Right ventricle myocardium inferior (tissue), 1 donor: ENCODE results near the gene WDFY2. TPM values are rescaled to one million over a fixed set of nuclear protein-coding genes. Genes with fewer than 3 reads are reported as not detected.
"Not testable (repeated sequence)": the region's sequence is repeated elsewhere in the genome, so short reads cannot be mapped to it uniquely, and the experiment has no call there.

Source experiments
- ATAC-seq: fragments of 200-7000 bp; cut with Tn5 transposase; one replicate; pipeline ENCODE4 v1.9.1; 2020; ENCODE audit warnings: mild to moderate bottlenecking, moderate library complexity
- DNase-seq: peaks from one replicate; pipeline ENCODE4 v3.0.0; 2021; ENCODE audit errors: missing footprints
- intact Hi-C: fragments of 100-400 bp; cut with DNase I; formaldehyde crosslinking; loops from one replicate; pipeline ENCODE4 v1.11.0; 2022
- long read RNA-seq: library from polyadenylated mRNA; unstranded; transcript quantifications from one replicate; pipeline ENCODE4 v2.0.0, GENCODE V29; 2021
- total RNA-seq: library from RNA; stranded (reverse); fragmentation: NEBNext Ultra II Directional; extraction: Animal tissue kit (Norgen Biotek cat#: 25700); gene quantifications from one replicate; pipeline ENCODE4 v1.2.1, GENCODE V29; 2021
- donor health status: DM: no; HTN: yes; CAD: no; lungs with severe emphysema.

The WDFY2 gene
- 4.7 TPM for total RNA-seq
- long read RNA-seq, full-length matches to known transcripts, result 4 of 7 reads
- long read RNA-seq, partial matches to known transcripts, result 2 of 7 reads
- long read RNA-seq, other reads (novel, unspliced or antisense), result 1 of 7 reads

DNA sequence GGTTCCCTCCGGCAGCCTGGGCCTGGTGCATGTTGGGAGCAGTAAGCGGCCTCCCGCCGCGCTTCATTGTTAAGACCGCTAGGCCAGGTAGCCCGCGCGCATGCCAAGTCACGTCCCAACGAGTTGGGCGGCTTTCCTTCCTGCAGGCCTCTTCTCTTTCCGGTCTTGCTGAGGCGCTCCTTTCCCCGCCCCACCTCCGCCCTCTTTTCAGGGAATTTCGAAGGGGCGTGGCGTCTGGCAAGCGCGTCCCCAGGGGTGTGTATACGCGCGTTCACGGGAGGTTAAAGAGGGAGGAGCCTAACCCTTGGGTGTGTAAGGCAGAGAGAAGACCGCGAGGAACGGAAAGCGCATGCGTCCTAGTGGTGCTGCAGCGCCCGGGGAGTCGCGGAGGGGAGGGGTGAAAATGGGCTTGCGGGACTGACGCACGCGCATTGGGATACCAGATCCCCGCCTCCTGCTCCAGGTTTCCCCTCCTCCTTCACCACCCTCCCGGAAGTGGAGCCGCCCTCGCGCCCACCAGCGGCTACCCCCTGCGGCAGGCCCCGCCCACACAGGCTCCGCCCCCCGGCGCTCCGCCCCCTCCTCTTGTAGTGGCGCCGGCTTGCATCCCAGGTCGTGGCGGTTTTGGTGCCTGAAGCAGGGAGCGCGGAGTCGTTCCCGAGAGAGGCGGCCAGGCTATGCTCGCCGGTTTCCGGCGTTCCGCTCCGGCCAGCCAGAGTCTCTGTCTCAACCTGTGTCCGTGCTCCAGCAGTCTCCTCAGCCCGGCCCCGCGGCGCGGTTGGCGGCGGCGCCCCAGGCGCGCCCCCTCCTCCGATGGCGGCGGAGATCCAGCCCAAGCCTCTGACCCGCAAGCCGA lies at the start of gene WDFY2:
Gene WDFY2 (plus strand): TSS at position 588 of the 856 bp plus-strand sequence. CDS start 226 bp downstream, at position 814.
- ATAC-seq (peak; percentile 96), DNase-seq (peak; percentile 99)
- intact Hi-C loops, result loop anchor here (1.0 to 5.0 kb wide), 3 partner anchors 131 to 218 kb away; partner anchors contain the start of genes DHRS12 and INTS6

DNA sequence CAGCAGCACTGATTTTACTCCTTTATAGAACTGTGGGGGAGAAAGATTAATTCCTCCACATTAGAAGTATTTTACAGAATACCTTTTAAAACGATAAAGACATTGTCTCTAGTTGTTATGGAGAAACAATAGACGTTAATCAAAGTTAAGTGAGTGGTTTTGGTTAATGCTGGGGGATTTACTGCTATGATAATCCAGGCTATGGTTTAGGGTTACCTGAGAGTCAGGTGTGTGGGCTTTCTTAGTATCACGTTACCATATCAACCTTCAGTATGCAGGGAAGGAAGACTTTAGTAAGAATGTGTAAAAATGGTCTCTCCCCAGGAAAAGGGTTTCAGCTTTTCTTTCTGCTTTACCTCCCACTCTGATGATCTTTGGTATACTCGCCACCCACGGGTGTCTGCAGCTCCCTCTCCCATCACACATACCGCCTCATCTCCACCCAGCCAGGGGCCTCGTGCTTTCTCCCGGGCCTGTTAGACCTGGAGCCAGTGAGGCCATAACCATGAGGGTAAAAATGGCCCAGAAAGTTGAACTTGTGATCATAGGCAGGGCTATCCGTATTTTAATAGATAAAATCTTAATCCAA lies 45.6 kb upstream of the WDFY2 start:
- ATAC-seq (no peak), DNase-seq (no peak)
- intact Hi-C loops, result no loop called here

DNA sequence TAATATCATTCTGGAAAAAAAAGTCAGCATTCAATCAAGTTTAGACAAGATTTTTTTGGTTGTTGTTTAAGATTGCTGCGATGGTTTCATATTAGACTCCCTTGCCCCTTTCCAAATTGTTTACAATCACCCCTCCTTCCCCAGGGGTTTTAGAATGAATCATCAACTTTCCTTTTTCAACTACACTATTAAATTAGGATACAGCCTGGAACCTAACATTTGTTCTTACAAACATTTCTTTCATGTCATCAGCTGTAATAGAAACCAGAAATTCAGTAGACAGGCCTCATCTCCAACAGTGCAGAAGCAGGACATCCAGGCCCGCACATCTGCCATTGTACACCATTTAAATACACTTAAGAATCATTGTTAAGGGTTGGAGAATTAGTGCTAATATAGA lies 44.4 kb upstream of the WDFY2 start:
- intact Hi-C loops, result no loop called here
- no peak for DNase-seq
- ATAC-seq, result peak; percentile 69

DNA sequence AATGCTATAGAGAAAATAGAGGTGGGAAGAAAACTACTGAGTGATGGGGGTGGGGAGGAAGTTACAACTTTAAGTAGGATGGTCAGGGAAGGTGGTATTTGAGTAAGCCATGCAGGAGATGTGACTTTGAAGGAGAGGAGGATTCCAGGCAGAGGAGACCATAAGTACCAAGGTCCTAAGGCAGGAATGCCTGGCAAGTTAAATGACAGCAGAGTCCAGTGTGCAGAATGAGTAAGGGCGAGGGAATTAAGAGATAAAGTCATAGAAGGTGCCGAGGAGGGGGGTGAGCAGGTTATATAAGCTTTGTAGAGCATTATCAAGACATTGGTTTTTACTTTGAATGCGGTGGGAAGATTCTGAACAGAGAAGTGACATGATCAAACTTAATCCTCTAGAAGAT lies 43.2 kb upstream of the WDFY2 start:
- intact Hi-C loops, result no loop called here
- DNase-seq, result no peak
- ATAC-seq, result no peak

DNA sequence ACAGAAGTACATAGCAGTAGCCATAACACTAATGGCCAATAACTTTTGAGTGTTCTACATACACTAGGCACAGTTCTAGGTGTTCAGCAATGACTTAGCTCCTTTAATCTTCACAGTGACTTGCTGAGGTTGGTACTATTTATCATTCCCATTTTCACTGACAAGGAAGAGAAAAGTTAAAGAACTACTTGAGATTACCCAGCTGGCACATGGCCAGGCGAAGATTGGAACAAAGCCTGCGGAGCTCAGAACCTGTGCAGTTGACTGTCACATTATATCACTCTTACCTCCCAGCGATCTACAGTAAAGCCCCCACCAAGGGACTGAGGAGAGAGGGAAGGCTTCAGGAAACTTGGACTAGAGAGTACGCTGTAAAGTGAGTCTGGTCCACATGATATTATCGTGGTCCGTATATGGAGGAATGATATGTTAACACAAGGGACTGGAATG lies 42.4 kb upstream of the WDFY2 start:
- intact Hi-C loops, result no loop called here
- ATAC-seq (no peak), DNase-seq (no peak)

GRCh38 chr13:51542346-51543242 lies 41.7 kb upstream of the WDFY2 start:
- DNase-seq (no peak), ATAC-seq (no peak)
- intact Hi-C loops, result no loop called here

- ATAC-seq, DNase-seq, intact Hi-C loops: not testable (repeated sequence)
Measured at GRCh38 chr13:51545446-51545845, 38.8 kb upstream of the WDFY2 start.

GRCh38 chr13:51547425-51548176 lies 36.7 kb upstream of the WDFY2 start:
- no peak for DNase-seq
- no peak for ATAC-seq
- intact Hi-C loops, result no loop called here

DNA sequence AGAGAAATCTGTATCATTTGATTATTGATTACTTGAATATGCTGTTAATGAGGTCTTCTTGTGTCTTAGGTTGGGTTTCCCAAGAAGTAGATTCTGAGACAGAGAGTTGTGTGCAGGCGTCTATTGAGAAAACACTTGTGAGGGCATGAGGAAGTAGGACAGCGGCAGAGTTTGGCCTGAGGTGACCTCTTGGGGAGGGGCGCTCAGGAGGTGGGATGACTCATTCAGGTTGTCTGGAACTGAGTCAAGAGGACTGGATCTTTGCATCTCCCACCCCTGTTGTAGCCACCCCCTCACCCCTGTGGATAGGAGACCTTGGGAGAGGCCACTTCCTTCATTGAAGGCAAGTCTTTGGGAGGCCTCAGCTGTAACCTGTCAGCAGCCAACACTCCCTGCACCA lies 35.2 kb upstream of the WDFY2 start:
- DNase-seq (no peak), ATAC-seq (no peak)
- intact Hi-C loops, result no loop called here

DNA sequence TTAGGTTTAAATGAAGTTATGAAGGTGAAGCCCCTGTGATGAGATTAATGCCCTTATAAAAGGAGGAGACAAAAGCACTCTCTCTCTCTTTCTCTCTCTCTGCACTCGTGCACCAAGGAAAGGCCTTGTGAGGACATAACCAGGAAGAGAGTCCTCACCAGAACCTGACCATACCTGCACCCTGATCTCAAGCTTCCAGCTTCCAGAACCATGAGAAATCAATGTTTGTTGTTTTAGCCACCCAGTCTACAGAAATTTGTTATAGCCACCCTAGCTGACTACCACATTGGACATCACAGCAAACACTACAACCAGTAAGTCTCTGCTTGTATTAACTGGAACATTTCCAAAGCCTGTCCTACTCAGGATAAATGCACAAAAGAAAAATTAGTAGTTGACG lies 34.7 kb upstream of the WDFY2 start:
- no peak for DNase-seq

GRCh38 chr13:51550151-51550550 lies 34.1 kb upstream of the WDFY2 start:
- DNase-seq (no peak), ATAC-seq (no peak)
- intact Hi-C loops, result no loop called here

More for the DNA sequence above, 34.7 kb upstream of the WDFY2 start:
- intact Hi-C loops, result no loop called here
- no peak for ATAC-seq

DNA sequence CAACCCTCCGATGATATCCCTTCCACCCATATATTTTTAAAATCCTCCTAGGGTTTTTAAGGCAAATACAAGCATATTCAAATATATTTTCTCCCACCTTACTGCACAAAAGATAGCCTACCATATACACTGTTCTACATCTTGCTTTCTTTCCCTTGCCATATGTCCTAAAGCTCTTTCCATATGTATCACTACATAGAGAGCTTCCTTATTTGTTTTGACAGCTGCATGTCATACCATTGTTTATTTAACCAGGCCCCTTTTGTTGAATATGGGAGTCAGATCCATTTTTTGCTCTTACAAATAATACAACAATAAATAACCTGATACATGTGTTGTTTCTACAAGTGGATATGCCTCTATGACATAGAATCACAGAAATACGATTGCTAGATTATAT lies 32.8 kb upstream of the WDFY2 start:
- intact Hi-C loops, result no loop called here
- no peak for DNase-seq
- ATAC-seq, result no peak

DNA sequence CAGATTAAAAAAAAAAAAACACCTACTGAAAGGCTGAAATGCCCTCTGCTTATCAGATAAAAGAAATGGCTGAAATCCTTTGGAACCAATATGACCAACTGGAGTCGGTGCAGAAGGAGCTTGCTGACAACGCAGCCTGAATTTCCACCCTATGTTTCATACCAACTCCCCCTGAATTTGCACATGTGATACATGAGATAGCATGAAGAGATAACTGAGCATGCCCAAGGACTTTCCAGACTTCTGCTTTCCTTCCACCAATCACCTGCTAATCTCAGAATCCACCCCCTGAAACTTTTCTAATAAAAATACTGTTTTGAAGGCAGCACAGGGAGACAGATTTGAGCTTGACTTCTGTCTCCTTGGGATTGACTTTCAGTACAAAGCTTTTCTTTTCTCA lies 32.2 kb upstream of the WDFY2 start:
- ATAC-seq (no peak), DNase-seq (no peak)
- intact Hi-C loops, result no loop called here

GRCh38 chr13:51553531-51553930 lies 30.7 kb upstream of the WDFY2 start:
- ATAC-seq, result no peak
- DNase-seq, result no peak
- intact Hi-C loops, result no loop called here

DNA sequence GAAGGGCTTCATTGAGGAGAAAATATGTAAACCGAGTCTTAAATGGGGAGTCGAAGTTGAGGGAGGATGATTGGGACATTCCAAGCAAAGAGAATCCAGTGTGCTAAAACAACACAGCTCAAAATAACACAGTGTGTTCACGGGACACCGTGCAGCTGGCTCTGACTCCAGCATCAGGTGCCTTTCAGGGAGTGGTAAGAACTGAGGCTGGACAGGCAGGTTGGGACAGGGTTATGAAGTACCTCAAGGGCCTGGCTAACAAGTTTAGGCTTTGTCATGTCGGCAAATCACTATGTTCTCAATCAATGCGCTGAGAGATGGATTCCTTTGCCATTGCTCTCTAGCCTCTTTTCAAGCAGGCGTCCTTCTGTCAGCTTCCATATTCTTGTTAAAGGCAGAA lies 27.5 kb upstream of the WDFY2 start:
- DNase-seq (no peak), ATAC-seq (peak; percentile 46)
- intact Hi-C loops, result no loop called here

GRCh38 chr13:51557438-51557837 lies 26.8 kb upstream of the WDFY2 start:
- DNase-seq (no peak), ATAC-seq (no peak)
- intact Hi-C loops, result no loop called here

- intact Hi-C loops, result no loop called here
- DNase-seq (no peak), ATAC-seq (peak; percentile 47)
Measured at GRCh38 chr13:51557875-51558612, 26.2 kb upstream of the WDFY2 start.
